ENCODE data around the gene ENOX1. TPM values are rescaled to one million over a fixed set of nuclear protein-coding genes. Genes with fewer than 3 reads are reported as not detected.

Gene ENOX1
- total RNA-seq, 1 experiment from 2014 or later: 0.35 TPM

- Histone ChIP-seq H3K36me3 (ENCODE audit: low read depth) (no peaks in the 10 kb centered on the region), H4K20me1 (ENCODE audit: insufficient read depth) (no peaks in the 10 kb centered on the region), H3K79me2 (ENCODE audit: low read depth) (no peaks in the 10 kb centered on the region), H3F3A (ENCODE audit: insufficient read depth, low read depth) (no peaks in the 10 kb centered on the region), H2AFZ (no peak overlapping the region), H3K9me3 (ENCODE audit: insufficient read depth, low read depth) (no peaks in the 10 kb centered on the region), H3K4me1 (replicated peaks; ENCODE audit: insufficient read depth) (no peaks in the 10 kb centered on the region), H3K27me3 (ENCODE audit: insufficient read depth, low read depth) (no peaks in the 10 kb centered on the region), H3K4me2 (no peak overlapping the region), H3K27ac (no peak overlapping the region), H3K4me3 (no peak overlapping the region), H3K9me2 (ENCODE audit: insufficient read depth) (no peaks in the 10 kb centered on the region)
- no peak for DNase-seq
- intact Hi-C loops (cut with micrococcal nuclease; ENCODE audit: unreplicated experiment): no loop called here
- TF ChIP-seq, protein P1, sequence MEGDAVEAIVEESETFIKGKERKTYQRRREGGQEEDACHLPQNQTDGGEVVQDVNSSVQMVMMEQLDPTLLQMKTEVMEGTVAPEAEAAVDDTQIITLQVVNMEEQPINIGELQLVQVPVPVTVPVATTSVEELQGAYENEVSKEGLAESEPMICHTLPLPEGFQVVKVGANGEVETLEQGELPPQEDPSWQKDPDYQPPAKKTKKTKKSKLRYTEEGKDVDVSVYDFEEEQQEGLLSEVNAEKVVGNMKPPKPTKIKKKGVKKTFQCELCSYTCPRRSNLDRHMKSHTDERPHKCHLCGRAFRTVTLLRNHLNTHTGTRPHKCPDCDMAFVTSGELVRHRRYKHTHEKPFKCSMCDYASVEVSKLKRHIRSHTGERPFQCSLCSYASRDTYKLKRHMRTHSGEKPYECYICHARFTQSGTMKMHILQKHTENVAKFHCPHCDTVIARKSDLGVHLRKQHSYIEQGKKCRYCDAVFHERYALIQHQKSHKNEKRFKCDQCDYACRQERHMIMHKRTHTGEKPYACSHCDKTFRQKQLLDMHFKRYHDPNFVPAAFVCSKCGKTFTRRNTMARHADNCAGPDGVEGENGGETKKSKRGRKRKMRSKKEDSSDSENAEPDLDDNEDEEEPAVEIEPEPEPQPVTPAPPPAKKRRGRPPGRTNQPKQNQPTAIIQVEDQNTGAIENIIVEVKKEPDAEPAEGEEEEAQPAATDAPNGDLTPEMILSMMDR (conservative IDR thresholded peaks at IDR 0.05): no peak
- TF ChIP-seq EZH2 (IDR thresholded peaks at IDR 0.05; ENCODE audit: low read depth): no peak
- ChIA-PET POLR2A (ENCODE audit: unreplicated experiment) (no interaction called here), CTCF (no interaction called here)
- BruUV-seq (replicated peaks): no TSS peak
Measured at GRCh38 chr13:43295321-43295720, 491.5 kb downstream of the ENOX1 start.

DNA sequence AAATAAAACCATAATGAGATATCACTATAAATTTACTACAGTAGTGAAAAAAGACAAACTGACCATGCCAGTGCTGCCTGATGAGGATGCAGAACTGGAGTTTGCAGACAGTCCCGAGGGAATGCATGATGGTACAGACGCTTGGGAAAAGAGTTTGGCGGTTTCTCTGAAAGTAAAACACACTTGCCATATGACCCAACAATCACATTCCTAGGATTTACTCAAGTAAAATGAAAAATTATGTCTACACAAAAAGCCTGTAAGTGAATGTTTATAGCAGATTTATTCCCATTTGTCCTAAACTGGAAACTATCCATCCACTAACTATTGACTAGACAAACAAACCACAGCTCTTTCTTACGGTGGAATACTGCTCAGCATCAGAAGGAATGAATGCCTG is 492.4 kb downstream of the ENOX1 start:
- POLR2A ChIA-PET (ENCODE audit: unreplicated experiment): no interaction called here

DNA sequence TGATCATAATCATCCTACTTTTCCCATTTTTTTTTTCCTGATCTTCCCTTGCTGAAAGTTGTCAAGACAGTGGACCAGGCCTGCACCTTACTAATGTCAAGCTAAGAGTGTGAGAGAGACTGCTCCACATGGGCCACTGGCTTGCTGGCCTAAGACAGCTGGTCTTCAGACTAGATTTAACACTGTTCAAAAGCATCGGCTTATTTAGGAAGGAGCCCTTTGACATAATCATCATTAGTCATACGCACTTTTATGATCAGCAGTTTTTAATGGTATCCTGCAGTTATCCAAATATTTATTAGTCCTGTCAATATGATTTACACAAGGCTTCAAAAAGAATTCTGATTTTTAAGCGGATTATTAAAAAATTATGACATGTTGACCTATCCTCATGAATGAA is 492.8 kb downstream of the ENOX1 start:
- H3K9me2 ChIP-seq (ENCODE audit: insufficient read depth): no peaks in the 10 kb centered on the region
- no peak for TF ChIP-seq EZH2 (IDR thresholded peaks at IDR 0.05; ENCODE audit: low read depth)
- TF ChIP-seq, protein P1 (conservative IDR thresholded peaks at IDR 0.05): no peak
- POLR2A ChIA-PET (ENCODE audit: unreplicated experiment): no interaction called here
- H3K36me3 ChIP-seq (ENCODE audit: low read depth): no peaks in the 10 kb centered on the region
- no peak overlapping the region for H3K27ac ChIP-seq
- no peak overlapping the region for H3K4me2 ChIP-seq
- H3K4me1 ChIP-seq (replicated peaks; ENCODE audit: insufficient read depth): no peaks in the 10 kb centered on the region
- CTCF ChIA-PET: no interaction called here
- intact Hi-C loops (cut with micrococcal nuclease; ENCODE audit: unreplicated experiment): no loop called here
- H3K9me3 ChIP-seq (ENCODE audit: insufficient read depth, low read depth): no peaks in the 10 kb centered on the region
- H3K79me2 ChIP-seq (ENCODE audit: low read depth): no peaks in the 10 kb centered on the region
- no peak overlapping the region for H2AFZ ChIP-seq
- no peak for DNase-seq
- H3K4me3 ChIP-seq: no peak overlapping the region
- H4K20me1 ChIP-seq (ENCODE audit: insufficient read depth): no peaks in the 10 kb centered on the region
- BruUV-seq (replicated peaks): no TSS peak
- no peaks in the 10 kb centered on the region for H3K27me3 ChIP-seq (ENCODE audit: insufficient read depth, low read depth)
- H3F3A ChIP-seq (ENCODE audit: insufficient read depth, low read depth): no peaks in the 10 kb centered on the region

More for the DNA sequence above, 492.4 kb downstream of the ENOX1 start:
- no peaks in the 10 kb centered on the region for H3K36me3 ChIP-seq (ENCODE audit: low read depth)
- H3F3A ChIP-seq (ENCODE audit: insufficient read depth, low read depth): no peaks in the 10 kb centered on the region
- H3K4me3 ChIP-seq: no peak overlapping the region
- no peak overlapping the region for H3K27ac ChIP-seq
- TF ChIP-seq EZH2 (IDR thresholded peaks at IDR 0.05; ENCODE audit: low read depth): no peak
- TF ChIP-seq, protein P1 (conservative IDR thresholded peaks at IDR 0.05): no peak
- BruUV-seq (replicated peaks): no TSS peak
- no peaks in the 10 kb centered on the region for H3K9me3 ChIP-seq (ENCODE audit: insufficient read depth, low read depth)
- H3K4me2 ChIP-seq: no peak overlapping the region
- no peaks in the 10 kb centered on the region for H3K9me2 ChIP-seq (ENCODE audit: insufficient read depth)
- CTCF ChIA-PET: no interaction called here
- no peaks in the 10 kb centered on the region for H3K27me3 ChIP-seq (ENCODE audit: insufficient read depth, low read depth)
- H3K4me1 ChIP-seq (replicated peaks; ENCODE audit: insufficient read depth): no peaks in the 10 kb centered on the region
- H3K79me2 ChIP-seq (ENCODE audit: low read depth): no peaks in the 10 kb centered on the region
- intact Hi-C loops (cut with micrococcal nuclease; ENCODE audit: unreplicated experiment): no loop called here
- no peaks in the 10 kb centered on the region for H4K20me1 ChIP-seq (ENCODE audit: insufficient read depth)
- no peak for DNase-seq
- H2AFZ ChIP-seq: no peak overlapping the region
